Measurements from ENCODE around the gene MLST8.
"Not testable (repeated sequence)": the region's sequence is repeated elsewhere in the genome, so short reads cannot be mapped to it uniquely, and the experiment has no call there.

Gene MLST8

DNA sequence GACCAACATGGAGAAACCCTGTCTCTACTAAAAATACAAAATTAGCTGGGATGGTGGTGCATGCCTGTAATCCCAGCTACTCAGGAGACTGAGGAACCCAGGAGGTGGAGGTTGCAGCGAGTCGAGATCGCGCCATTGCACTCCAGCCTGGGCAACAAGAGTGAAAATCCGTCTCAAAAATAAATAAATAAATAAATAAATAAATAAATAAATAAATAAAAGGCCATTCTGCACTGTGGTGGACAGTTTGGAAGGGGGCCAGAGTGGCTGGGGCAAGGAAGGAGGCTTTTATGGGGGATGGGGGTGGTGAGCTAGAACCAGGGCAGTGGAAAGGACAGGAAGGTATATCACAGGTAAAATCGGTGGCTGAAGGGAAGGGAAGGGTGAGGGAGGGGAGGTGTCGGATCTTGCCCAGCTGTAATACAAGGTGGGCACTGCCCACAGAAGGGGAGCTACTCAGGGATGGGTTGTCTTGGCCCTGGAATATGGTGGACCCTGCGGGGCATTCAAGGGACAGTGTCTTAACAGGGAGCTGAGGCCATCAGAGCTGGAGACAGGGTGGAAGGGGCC is 2.0 kb upstream of the MLST8 start:
- H3K4me1 Mint-ChIP-seq = peaks cover 21 to 31% of the 10 kb centered on the region in 2 donors
- peaks cover 13 to 30% of the 10 kb centered on the region in 2 donors for H3K27me3 Mint-ChIP-seq
- not testable (repeated sequence) for DNase-seq; H3K27ac Mint-ChIP-seq; H3K9me3 Mint-ChIP-seq; ATAC-seq (replicated peaks)
- peaks cover 14 to 19% of the 10 kb centered on the region in 2 donors for H3K36me3 Mint-ChIP-seq
- peak overlapping the region; percentile 51 to 53 for H3K4me3 Mint-ChIP-seq

DNA sequence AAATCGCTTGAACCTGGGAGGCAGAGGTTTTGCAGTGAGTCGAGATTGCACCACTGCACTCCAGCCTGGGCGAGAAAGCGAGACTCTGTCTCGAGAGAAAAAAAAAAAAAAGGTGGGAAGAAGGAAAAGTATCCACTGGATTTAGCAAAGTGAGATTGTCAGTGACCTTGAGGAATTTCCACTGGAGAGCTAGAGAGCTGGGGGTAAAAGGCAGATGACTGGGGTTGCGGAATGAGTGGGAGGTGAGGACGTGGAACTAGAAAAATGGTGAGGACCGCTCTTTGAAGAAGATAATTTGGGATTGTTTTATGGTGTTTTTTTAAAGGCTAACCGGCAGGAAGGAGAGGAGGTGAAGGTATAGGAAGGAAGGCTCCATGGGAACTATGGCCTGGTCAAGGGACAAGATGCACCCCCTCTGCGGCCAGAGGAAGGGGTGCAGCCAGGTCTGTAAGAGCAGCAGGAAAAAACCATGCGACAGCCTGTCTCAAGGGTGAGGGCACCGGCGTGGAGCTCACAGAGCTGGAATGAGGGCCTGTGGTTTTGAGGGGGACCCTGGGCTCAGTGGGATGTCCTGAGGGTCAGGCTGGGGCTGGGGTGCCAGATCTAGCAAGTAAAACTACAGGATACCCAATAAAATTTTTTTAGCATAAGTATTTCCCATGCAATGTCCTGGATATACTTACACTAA is 694 bp upstream of the MLST8 start:
- no peak for DNase-seq
- H3K4me1 Mint-ChIP-seq = peaks cover 21 to 35% of the 10 kb centered on the region in 2 donors

DNA sequence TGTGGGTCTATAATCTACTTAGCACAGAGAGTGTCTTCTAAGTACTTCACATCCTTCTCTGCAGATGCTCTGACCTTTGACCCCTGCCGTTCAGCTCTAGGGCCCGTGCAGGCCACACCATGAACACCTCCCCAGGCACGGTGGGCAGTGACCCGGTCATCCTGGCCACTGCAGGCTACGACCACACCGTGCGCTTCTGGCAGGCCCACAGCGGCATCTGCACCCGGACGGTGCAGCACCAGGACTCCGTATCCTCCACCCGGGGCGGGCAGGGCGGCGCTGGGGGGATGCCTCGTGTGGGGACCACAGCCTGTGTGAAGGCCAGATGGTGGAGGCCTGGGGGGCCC is 686 bp downstream of the MLST8 start:
- peaks cover 0 to 12% of the 10 kb centered on the region in 2 donors for H3K27me3 Mint-ChIP-seq
- ATAC-seq (replicated peaks) = peak in 1 of 2 donors; percentile 39
- no peaks in the 10 kb centered on the region for H3K9me3 Mint-ChIP-seq
- no peak for DNase-seq
- H3K4me1 Mint-ChIP-seq = peaks cover 24 to 40% of the 10 kb centered on the region in 2 donors
- H3K36me3 Mint-ChIP-seq = peaks cover 27 to 29% of the 10 kb centered on the region in 2 donors
- peak overlapping the region; percentile 88 for H3K27ac Mint-ChIP-seq
- H3K4me3 Mint-ChIP-seq = peak overlapping the region; percentile 82 to 91

More for the DNA sequence above, 694 bp upstream of the MLST8 start:
- H3K36me3 Mint-ChIP-seq = peaks cover 24 to 25% of the 10 kb centered on the region in 2 donors
- no peaks in the 10 kb centered on the region for H3K9me3 Mint-ChIP-seq
- H3K27ac Mint-ChIP-seq = peak overlapping the region; percentile 90
- peak; percentile 2 for ATAC-seq (replicated peaks)
- H3K27me3 Mint-ChIP-seq = peaks cover 5 to 20% of the 10 kb centered on the region in 2 donors
- peak overlapping the region; percentile 79 to 91 for H3K4me3 Mint-ChIP-seq

DNA sequence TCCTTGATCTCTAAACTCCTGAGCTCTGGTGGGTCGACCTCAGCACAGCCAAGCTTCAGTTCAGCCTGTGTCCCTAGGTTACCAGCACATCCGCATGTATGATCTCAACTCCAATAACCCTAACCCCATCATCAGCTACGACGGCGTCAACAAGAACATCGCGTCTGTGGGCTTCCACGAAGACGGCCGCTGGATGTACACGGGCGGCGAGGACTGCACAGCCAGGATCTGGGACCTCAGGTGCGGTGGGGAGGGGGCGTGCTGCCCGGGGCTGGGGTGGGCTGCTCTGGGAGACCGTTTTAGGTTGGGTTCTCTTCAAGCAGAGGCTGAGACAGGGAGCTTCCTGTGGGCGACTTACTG is 1.1 kb downstream of the MLST8 start:
- Mint-ChIP-seq H3K27ac (peak overlapping the region; percentile 88), H3K36me3 (peaks cover 27 to 29% of the 10 kb centered on the region in 2 donors), H3K27me3 (peaks cover 0 to 12% of the 10 kb centered on the region in 2 donors), H3K4me3 (peak overlapping the region; percentile 82 to 91), H3K9me3 (no peaks in the 10 kb centered on the region), H3K4me1 (peaks cover 24 to 40% of the 10 kb centered on the region in 2 donors)
- ATAC-seq (replicated peaks) (no peak), DNase-seq (no peak)

DNA sequence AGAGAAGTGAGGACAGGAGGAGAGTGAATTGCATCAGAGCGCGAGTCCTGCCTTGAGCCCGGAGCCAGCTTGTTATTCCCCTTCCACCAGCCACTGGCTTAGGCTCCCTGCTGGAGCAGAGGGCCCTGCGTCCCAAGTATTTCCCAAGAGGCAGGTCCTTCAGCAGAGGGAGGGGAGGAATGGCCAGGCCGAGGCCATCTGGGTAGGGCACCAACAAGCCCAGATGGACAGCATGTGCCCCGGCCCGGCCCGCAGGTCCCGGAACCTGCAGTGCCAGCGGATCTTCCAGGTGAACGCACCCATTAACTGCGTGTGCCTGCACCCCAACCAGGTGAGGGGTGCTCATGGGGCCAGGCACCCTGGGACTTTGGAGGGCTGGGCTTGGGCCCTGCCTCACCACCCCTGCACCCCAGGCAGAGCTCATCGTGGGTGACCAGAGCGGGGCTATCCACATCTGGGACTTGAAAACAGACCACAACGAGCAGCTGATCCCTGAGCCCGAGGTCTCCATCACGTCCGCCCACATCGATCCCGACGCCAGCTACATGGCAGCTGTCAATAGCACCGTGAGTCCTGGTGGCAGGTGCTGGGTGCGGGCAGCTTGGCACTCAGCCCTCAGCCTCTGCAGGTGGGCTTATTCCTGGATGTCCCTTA is 1.7 kb downstream of the MLST8 start:
- Mint-ChIP-seq H3K4me1 (peaks cover 27 to 44% of the 10 kb centered on the region in 2 donors), H3K9me3 (no peaks in the 10 kb centered on the region), H3K27me3 (peaks cover 0 to 7% of the 10 kb centered on the region in 2 donors), H3K27ac (peak overlapping the region; percentile 88), H3K4me3 (peak overlapping the region; percentile 82 to 91), H3K36me3 (peaks cover 30 to 33% of the 10 kb centered on the region in 2 donors)
- ATAC-seq (replicated peaks) (no peak), DNase-seq (no peak)

DNA sequence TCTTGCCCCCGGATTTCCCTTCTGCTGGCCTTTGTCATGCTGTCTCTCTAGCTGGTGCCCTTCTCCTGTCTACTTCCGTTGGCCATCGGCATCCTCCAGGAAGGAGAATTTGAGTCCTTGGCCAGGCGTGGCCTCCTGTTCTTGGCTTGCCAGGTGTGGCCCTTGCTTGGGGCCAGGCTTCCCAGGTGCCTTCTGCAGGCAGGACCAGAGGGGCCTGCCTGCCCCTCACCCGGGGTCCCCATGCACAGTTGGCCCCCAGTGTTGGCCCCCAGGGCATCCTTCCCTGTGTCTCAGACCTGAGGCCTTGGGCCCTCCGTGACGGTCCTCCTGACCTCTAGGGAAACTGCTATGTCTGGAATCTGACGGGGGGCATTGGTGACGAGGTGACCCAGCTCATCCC is 2.6 kb downstream of the MLST8 start:
- ATAC-seq (replicated peaks) = no peak
- Mint-ChIP-seq H3K4me3 (peak overlapping the region; percentile 73 to 78), H3K36me3 (peaks cover 37 to 38% of the 10 kb centered on the region in 2 donors), H3K27ac (peak overlapping the region; percentile 16), H3K27me3 (no peaks in the 10 kb centered on the region), H3K4me1 (peaks cover 33 to 53% of the 10 kb centered on the region in 2 donors), H3K9me3 (no peaks in the 10 kb centered on the region)
- no peak for DNase-seq

DNA sequence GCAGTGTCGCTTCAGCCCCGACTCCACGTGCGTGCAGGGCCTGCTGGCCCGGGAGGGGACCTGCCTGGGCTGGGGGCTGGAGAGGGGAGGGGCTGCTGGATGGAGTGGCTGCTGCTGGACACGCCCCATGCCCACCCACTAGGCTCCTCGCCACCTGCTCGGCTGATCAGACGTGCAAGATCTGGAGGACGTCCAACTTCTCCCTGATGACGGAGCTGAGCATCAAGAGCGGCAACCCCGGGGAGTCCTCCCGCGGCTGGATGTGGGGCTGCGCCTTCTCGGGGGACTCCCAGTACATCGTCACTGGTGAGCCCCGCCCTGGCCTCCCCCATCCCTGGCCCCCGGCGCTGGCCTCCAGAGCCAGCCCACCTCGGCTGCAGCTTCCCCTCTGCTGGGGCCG is 3.1 kb downstream of the MLST8 start:
- H3K9me3 Mint-ChIP-seq = no peaks in the 10 kb centered on the region
- ATAC-seq (replicated peaks) (no peak), DNase-seq (no peak)
- no peaks in the 10 kb centered on the region for H3K27me3 Mint-ChIP-seq
- H3K4me3 Mint-ChIP-seq = peak overlapping the region in 1 of 2 donors; percentile 78
- H3K4me1 Mint-ChIP-seq = peaks cover 36 to 58% of the 10 kb centered on the region in 2 donors
- peaks cover 39 to 40% of the 10 kb centered on the region in 2 donors for H3K36me3 Mint-ChIP-seq
- no peak overlapping the region for H3K27ac Mint-ChIP-seq

DNA sequence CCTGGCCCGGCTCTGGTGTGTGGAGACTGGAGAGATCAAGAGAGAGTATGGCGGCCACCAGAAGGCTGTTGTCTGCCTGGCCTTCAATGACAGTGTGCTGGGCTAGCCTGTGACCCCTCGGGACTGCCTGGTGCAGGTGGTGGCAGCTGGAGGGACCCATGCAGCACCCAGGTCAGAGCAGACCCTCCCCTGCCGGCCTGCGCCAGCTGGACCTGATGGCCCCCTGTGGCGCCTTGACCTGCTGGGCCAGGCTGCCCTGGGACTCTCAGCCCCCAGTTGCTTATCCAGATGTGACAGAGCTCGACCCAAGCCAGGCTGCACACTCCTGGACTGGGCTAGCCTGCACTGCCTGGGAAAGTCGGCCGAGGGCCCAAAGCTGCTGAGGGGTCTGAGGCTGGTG is 3.5 kb downstream of the MLST8 start:
- no peak overlapping the region for H3K4me3 Mint-ChIP-seq
- no peak overlapping the region for H3K27ac Mint-ChIP-seq
- DNase-seq = no peak
- no peaks in the 10 kb centered on the region for H3K9me3 Mint-ChIP-seq
- H3K4me1 Mint-ChIP-seq = peaks cover 33 to 62% of the 10 kb centered on the region in 2 donors
- ATAC-seq (replicated peaks) = no peak
- H3K27me3 Mint-ChIP-seq = no peaks in the 10 kb centered on the region
- peaks cover 40 to 44% of the 10 kb centered on the region in 2 donors for H3K36me3 Mint-ChIP-seq

DNA sequence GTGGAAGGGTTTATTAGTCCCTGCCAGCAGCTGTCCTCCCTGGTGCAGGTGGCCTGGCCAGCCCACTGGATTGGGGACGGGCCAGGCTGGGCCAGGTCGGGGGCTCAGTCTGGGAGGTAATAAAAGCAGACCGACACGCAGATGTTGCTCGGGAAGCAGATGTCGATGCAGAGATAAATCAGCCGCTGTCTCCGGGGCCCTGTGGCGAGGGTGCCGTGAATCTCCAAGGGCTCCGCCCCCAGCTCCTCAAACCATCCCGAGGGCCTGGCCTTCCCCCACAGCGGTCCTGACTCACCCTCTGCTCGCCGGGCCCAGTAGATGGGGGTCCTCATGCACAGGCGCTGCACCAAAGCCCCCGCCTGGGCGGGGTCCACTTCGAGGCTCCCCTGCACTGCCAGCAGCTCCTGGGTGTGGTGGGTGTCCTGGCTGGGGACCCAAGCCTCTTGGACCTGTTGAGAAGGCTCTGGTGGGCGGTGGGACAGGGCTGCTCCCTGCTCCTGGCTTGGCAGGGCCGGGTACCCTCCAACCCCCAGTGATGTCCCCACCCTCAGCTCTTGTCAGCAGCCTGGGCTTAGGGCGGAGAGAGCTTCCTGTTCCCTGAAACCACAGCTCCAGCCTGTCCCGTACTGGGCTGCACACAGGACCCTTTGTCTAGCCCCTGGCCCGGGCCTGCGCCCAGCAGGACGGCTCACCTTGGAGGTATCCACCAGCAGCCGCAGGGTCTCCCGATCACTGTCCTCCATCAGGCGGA is 4.2 kb downstream of the MLST8 start:
- ATAC-seq (replicated peaks) (no peak), DNase-seq (no peak)
- H3K36me3 Mint-ChIP-seq = peaks cover 40 to 44% of the 10 kb centered on the region in 2 donors
- peaks cover 31 to 58% of the 10 kb centered on the region in 2 donors for H3K4me1 Mint-ChIP-seq
- no peak overlapping the region for H3K27ac Mint-ChIP-seq
- H3K9me3 Mint-ChIP-seq = no peaks in the 10 kb centered on the region
- no peak overlapping the region for H3K4me3 Mint-ChIP-seq
- no peaks in the 10 kb centered on the region for H3K27me3 Mint-ChIP-seq

DNA sequence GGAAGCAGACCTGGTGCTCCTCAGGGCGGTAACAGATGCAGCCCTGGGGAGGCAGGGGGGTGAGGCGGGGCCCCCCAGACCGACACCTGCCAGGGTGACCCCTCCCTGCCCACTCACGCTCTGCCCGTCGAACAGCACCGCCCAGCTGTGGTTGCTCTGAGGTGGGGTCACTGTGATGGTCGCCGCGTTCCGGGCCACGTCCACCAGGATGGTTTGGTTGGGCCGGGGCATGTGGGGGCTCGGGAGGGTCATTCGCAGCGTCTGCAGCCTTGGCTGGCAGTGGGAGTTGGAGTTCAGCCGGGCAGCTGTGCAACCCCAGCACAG is 4.7 kb downstream of the MLST8 start:
- peak overlapping the region in 1 of 2 donors; percentile 1 for H3K4me3 Mint-ChIP-seq
- no peaks in the 10 kb centered on the region for H3K27me3 Mint-ChIP-seq
- ATAC-seq (replicated peaks) (no peak), DNase-seq (no peak)
- no peaks in the 10 kb centered on the region for H3K9me3 Mint-ChIP-seq
- peaks cover 40 to 44% of the 10 kb centered on the region in 2 donors for H3K36me3 Mint-ChIP-seq
- no peak overlapping the region for H3K27ac Mint-ChIP-seq
- H3K4me1 Mint-ChIP-seq = peaks cover 29 to 54% of the 10 kb centered on the region in 2 donors

DNA sequence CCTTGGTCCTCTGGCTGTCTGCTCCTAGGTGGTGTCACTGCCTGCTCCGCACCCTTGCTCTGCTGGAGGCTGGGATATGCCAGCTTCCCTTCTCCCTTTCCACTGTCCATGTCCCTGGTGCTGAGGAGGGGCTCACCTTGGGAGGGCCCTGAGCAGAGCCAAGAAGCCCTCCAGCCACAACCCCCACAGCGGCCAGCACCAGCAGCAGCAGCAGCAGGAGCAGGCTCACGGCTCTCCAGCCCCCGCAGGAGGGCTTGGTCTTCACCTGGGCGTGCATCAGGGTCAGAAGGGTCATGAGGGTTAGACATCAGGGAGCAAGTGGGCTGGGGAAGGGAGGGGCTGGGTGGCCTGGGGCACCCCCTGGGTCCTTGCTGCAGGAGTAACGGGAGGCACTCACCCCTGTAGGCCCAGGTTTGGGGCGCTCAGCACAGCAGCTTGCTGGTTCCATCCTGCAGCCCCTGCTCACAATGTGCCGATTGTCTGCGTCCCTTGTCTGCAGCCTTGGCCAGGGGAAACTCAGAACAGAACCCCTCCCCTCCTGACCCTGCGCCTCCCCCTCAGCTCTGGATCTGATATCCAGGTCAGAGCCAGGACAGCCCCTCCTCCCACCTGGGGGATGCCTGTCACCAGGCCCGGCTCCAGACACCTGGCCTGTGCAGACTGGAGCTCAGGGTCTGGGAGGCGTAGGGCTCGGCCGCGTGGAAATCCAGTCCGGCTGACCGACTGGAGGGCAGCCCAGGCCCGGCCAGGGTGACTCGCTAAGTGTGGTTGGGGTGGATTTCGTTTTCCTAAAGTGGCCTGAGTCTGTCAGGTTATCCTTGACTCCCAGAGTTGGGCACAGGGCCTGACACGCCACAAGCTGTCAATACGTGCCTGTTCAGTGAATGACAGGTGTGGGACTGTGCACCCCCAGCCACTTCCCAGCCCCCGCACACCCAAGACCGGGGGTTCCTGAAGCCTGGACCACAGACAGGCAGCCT is 5.4 kb downstream of the MLST8 start, which contains the start of gene BRICD5:
Gene BRICD5, minus strand, starts transcription at position 478 of the 980 bp plus-strand sequence. Its CDS starts 30 bp downstream, at position 448.
- H3K36me3 Mint-ChIP-seq = peaks cover 40 to 44% of the 10 kb centered on the region in 2 donors
- ATAC-seq (replicated peaks) = no peak
- H3K27ac Mint-ChIP-seq = no peak within 1 kb of the TSS
- H3K27me3 Mint-ChIP-seq = no peaks in the 10 kb centered on the region
- no peak for DNase-seq
- no peaks in the 10 kb centered on the region for H3K9me3 Mint-ChIP-seq
- peak within 1 kb of the TSS in 1 of 2 donors; percentile 1 for H3K4me3 Mint-ChIP-seq
- H3K4me1 Mint-ChIP-seq = peaks cover 29 to 54% of the 10 kb centered on the region in 2 donors

DNA sequence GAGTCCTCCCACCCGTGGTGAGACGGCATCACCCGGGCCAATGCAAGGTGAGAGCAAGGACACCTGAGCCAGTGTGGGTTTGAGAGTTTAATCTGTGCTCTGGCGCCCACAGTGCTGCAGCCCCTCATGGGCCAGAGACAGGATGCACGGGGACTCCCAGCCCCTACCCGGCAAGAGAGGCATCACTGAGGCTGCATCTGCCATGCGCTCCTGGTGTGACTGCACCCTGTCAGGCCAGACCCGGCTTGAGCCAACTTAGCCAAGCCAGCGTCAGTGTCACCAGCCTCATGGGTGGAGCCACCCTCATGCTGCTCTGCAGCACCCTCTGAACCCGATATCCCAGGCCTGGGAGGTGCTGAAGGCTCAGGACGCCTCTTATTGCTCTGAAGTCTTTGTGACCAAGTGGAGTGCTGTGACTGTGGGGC is 6.7 kb downstream of the MLST8 start:
- H3K4me1 Mint-ChIP-seq = peaks cover 26 to 43% of the 10 kb centered on the region in 2 donors
- peak overlapping the region; percentile 47 to 64 for H3K4me3 Mint-ChIP-seq
- no peaks in the 10 kb centered on the region for H3K27me3 Mint-ChIP-seq
- peak overlapping the region; percentile 31 for H3K27ac Mint-ChIP-seq
- ATAC-seq (replicated peaks) = no peak
- H3K9me3 Mint-ChIP-seq = no peaks in the 10 kb centered on the region
- no peak for DNase-seq
- peaks cover 36 to 40% of the 10 kb centered on the region in 2 donors for H3K36me3 Mint-ChIP-seq

All from stimulated activated naive B cell treated with anti-CD40 and anti-IgM and Interleukin-4, amounts not matched to agents 10 μg/mL and 1 μg/mL and 100 μg/mL, for 72 hours (primary cell).